ENCODE data around the gene BLOC1S4.

- TF ChIP-seq POLR2A (IDR thresholded peaks at IDR 0.05; ENCODE audit: low read length) (no peak), GATA1 (IDR thresholded peaks at IDR 0.05; ENCODE audit: low read depth, low read length) (no peak)
Observed at GRCh38 chr4:6749340-6750171, 33.6 kb downstream of the BLOC1S4 start.
